ENCODE results near the gene ZSCAN9. TPM values are rescaled to one million over a fixed set of nuclear protein-coding genes. Genes with fewer than 3 reads are reported as not detected.

The ZSCAN9 gene
- total and polyA plus RNA-seq, 2 of the 13 experiments (the other 11 are each of a cell fraction or from before 2014, with no cell fraction given) = 14.6 to 17.8 TPM

DNA sequence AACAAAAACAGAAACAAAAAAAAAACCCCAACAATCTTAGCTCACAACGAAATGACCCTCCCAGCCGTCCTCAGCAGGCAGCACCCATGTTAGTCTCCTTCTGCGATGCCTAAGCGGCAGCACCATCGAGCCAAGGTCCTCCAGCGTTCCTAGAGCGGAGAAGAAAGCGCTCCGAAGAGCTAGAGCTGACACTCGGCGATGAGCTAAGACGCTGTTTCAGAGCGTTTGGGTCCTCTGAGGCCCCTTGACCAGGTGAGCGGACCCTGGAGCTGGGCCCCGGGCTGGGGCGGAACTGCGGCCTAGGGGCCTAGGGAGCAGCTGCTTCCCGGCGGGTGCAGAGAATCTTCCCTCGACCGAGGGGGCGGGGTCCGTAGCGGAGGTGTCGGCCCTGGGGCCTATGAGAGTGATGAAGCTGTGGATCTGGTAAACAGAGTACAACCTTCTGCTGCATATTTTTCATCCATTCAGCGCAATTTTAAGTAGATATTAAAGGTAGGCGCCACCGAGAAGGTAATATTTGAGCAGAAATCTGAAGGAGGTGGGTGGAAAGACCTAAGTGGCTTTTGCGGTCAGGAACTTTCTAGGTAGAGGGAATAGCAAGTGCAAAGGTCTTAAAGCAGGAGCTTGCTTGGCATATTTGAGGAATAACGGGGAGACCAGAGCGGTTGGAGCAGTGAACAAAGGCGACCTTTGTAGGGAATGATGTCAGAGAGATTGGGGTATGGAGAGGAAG lies 42.1 kb downstream of the ZSCAN9 start, which contains the start of gene ZSCAN26 (continued):
- TF ChIP-seq ZNF674 (CRISPR knock-in tag; IDR thresholded peaks at IDR 0.05; ENCODE audit: low read depth) (no peak), ZSCAN22 (CRISPR knock-in tag; IDR thresholded peaks at IDR 0.05) (no peak), ZNF333 (CRISPR knock-in tag; IDR thresholded peaks at IDR 0.05; ENCODE audit: borderline replicate concordance) (peak; percentile 44; the same call in 1 of the 2 replicates), ZFP36L1 (CRISPR knock-in tag; IDR thresholded peaks at IDR 0.05) (no peak), PHB2 (IDR thresholded peaks at IDR 0.05; ENCODE audit: partially characterized antibody) (no peak), CEBPG (CRISPR knock-in tag; IDR thresholded peaks at IDR 0.05) (peak; percentile 46), JDP2 (CRISPR knock-in tag; IDR thresholded peaks at IDR 0.05; ENCODE audit: borderline replicate concordance) (no peak), BRD4 (CRISPR knock-in tag; IDR thresholded peaks at IDR 0.05) (peak; percentile 93), RAD51 (IDR thresholded peaks at IDR 0.05; ENCODE audit: borderline replicate concordance) (no peak), IKZF4 (CRISPR knock-in tag; IDR thresholded peaks at IDR 0.05; ENCODE audit: borderline replicate concordance, low read depth, not compliant biosample characterization) (peak; percentile 46), ATM (IDR thresholded peaks at IDR 0.05; ENCODE audit: borderline replicate concordance) (no peak), ARID3A (IDR thresholded peaks at IDR 0.05; ENCODE audit: low read depth, low read length) (no peak), IRF2 (CRISPR knock-in tag; IDR thresholded peaks at IDR 0.05) (peak; percentile 94), DMAP1 (CRISPR knock-in tag; IDR thresholded peaks at IDR 0.05) (peak; percentile 89), NFRKB (IDR thresholded peaks at IDR 0.05) (no peak), U2AF1 (optimal IDR thresholded peaks at IDR 0.05; ENCODE audit: low read depth, low read length) (peak; percentile 97), DPF2 (CRISPR knock-in tag; IDR thresholded peaks at IDR 0.05; ENCODE audit: borderline replicate concordance, low read depth) (no peak), FOXA1 (IDR thresholded peaks at IDR 0.05) (no peak), FOXA1 (CRISPR knock-in tag; IDR thresholded peaks at IDR 0.05) (0 out of 2 replicates have a peak, but pooled peaks have one; percentile 17), ADNP (CRISPR knock-in tag; IDR thresholded peaks at IDR 0.05) (no peak), RBM39 (IDR thresholded peaks at IDR 0.05; ENCODE audit: low read depth, low read length, poor library complexity, severe bottlenecking) (peak; percentile 95), PHF5A (CRISPR knock-in tag; IDR thresholded peaks at IDR 0.05; ENCODE audit: low read depth, unreplicated experiment) (no peak), NFKBIZ (CRISPR knock-in tag; IDR thresholded peaks at IDR 0.05) (no peak; the same call in 1 of the 2 replicates)
- TF ChIP-seq, protein P1, sequence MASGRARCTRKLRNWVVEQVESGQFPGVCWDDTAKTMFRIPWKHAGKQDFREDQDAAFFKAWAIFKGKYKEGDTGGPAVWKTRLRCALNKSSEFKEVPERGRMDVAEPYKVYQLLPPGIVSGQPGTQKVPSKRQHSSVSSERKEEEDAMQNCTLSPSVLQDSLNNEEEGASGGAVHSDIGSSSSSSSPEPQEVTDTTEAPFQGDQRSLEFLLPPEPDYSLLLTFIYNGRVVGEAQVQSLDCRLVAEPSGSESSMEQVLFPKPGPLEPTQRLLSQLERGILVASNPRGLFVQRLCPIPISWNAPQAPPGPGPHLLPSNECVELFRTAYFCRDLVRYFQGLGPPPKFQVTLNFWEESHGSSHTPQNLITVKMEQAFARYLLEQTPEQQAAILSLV (CRISPR knock-in tag; IDR thresholded peaks at IDR 0.05; ENCODE audit: borderline replicate concordance) = peak; percentile 57; the same call in 1 of the 2 replicates
- TF ChIP-seq, protein P2, sequence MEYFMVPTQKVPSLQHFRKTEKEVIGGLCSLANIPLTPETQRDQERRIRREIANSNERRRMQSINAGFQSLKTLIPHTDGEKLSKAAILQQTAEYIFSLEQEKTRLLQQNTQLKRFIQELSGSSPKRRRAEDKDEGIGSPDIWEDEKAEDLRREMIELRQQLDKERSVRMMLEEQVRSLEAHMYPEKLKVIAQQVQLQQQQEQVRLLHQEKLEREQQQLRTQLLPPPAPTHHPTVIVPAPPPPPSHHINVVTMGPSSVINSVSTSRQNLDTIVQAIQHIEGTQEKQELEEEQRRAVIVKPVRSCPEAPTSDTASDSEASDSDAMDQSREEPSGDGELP (IDR thresholded peaks at IDR 0.05; ENCODE audit: borderline replicate concordance, low read depth) = peak; percentile 78; the same call in 1 of the 2 replicates
- TF ChIP-seq, protein P3, sequence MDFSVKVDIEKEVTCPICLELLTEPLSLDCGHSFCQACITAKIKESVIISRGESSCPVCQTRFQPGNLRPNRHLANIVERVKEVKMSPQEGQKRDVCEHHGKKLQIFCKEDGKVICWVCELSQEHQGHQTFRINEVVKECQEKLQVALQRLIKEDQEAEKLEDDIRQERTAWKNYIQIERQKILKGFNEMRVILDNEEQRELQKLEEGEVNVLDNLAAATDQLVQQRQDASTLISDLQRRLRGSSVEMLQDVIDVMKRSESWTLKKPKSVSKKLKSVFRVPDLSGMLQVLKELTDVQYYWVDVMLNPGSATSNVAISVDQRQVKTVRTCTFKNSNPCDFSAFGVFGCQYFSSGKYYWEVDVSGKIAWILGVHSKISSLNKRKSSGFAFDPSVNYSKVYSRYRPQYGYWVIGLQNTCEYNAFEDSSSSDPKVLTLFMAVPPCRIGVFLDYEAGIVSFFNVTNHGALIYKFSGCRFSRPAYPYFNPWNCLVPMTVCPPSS (IDR thresholded peaks at IDR 0.05) = no peak
- TF ChIP-seq, protein P4, sequence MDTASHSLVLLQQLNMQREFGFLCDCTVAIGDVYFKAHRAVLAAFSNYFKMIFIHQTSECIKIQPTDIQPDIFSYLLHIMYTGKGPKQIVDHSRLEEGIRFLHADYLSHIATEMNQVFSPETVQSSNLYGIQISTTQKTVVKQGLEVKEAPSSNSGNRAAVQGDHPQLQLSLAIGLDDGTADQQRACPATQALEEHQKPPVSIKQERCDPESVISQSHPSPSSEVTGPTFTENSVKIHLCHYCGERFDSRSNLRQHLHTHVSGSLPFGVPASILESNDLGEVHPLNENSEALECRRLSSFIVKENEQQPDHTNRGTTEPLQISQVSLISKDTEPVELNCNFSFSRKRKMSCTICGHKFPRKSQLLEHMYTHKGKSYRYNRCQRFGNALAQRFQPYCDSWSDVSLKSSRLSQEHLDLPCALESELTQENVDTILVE (CRISPR knock-in tag; IDR thresholded peaks at IDR 0.05) = peak; percentile 85
